ENCODE measurements around the gene NEDD1.

GRCh38 chr12:96890331-96890730 is 16.7 kb upstream of the NEDD1 start:
- no peak for TF ChIP-seq CTCF (IDR thresholded peaks at IDR 0.05)
- no peak for TF ChIP-seq POLR2AphosphoS5 (IDR thresholded peaks at IDR 0.05; ENCODE audit: low read depth, low read length)
- no peak for TF ChIP-seq SIN3A (IDR thresholded peaks at IDR 0.05; ENCODE audit: borderline replicate concordance, insufficient read depth, low read depth, low read length)
- no peak for TF ChIP-seq REST (IDR thresholded peaks at IDR 0.05; ENCODE audit: insufficient read depth in 1 of 2, low read depth in 2 of 2, low read length in 1 of 2)
- no peak for TF ChIP-seq TCF7L2 (IDR thresholded peaks at IDR 0.05; ENCODE audit: low read depth, low read length)
